PC-3 (cell line): ENCODE measurements around the gene USP15.

ENCODE experiments used
- CTCF ChIP-seq: fragments of 300-600 bp; sonication (generic); conservative IDR thresholded peaks from 2 replicates; pipeline ENCODE4 v1.5.1; 2017; ENCODE audit warnings: antibody characterized with exemption, low read depth, mild to moderate bottlenecking, low read length
- EZH2phosphoT487 ChIP-seq: fragments of 300-600 bp; sonication (generic); IDR thresholded peaks from 2 replicates; pipeline ENCODE4 v1.6.1; 2018; ENCODE audit warnings: mild to moderate bottlenecking, antibody characterized with exemption, low read length, borderline replicate concordance

GRCh38 chr12:62278022-62278421, 17.8 kb downstream of the USP15 start:
- TF ChIP-seq CTCF (no peak), EZH2phosphoT487 (no peak)
